ENCODE results near the gene PHTF2. TPM values are rescaled to one million over a fixed set of nuclear protein-coding genes. Genes with fewer than 3 reads are reported as not detected.

The PHTF2 gene
- total and polyA plus RNA-seq, 4 experiments from 2014 or later, result 19.6 to 34.1 (median 29.9) TPM

DNA sequence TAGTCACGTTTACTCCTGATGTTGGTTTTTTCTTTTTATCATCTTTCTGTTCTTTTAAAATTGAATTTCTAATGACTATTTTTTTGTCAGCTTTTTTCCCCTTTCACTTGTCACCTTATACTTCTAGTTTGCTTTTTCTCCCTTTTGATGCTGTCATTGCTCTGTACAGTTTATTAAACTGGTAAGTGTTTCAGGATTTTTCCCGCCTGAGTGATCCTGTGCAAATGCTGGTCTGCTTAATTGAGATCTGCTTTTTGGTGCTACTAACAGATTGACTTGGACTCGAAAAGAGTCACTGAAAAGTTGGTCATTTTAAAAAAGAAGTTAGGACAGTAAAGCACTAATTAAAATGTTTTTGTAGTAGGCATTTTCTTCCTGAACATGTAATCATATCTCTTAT, 95.2 kb downstream of the PHTF2 start:
- H3K27ac Mint-ChIP-seq, result no peak overlapping the region
- Histone ChIP-seq H3K27me3 (ENCODE audit: insufficient read depth, low read length) (no peaks in the 10 kb centered on the region), H3K4me1 (ENCODE audit: insufficient read depth, low read length) (peaks cover 23% of the 10 kb centered on the region), H3K4me3 (ENCODE audit: low read length in 2 of 2) (no peak overlapping the region), H3K27ac (ENCODE audit: low read depth, low read length) (no peak overlapping the region), H3K36me3 (ENCODE audit: insufficient read depth, low read length) (no peaks in the 10 kb centered on the region), H3K9me3 (ENCODE audit: control insufficient read depth in 1 of 2, low read length in 2 of 2) (no peaks in the 10 kb centered on the region)
- H3K4me1 Mint-ChIP-seq, result peaks cover 7 to 15% (median 12%) of the 10 kb centered on the region in 4 donors
- no peak for DNase-seq
- H3K36me3 Mint-ChIP-seq, result peaks cover 5 to 9% of the 10 kb centered on the region in 2 donors
- ChIA-PET CTCF (ENCODE audit: partially characterized antibody) (no interaction called here), POLR2A (ENCODE audit: partially characterized antibody) (no interaction called here)
- H3K9me3 Mint-ChIP-seq, result no peaks in the 10 kb centered on the region
- no peaks in the 10 kb centered on the region for H3K27me3 Mint-ChIP-seq
- intact Hi-C loops (cut with micrococcal nuclease), result no loop called here
- H3K4me3 Mint-ChIP-seq, result no peak overlapping the region

DNA sequence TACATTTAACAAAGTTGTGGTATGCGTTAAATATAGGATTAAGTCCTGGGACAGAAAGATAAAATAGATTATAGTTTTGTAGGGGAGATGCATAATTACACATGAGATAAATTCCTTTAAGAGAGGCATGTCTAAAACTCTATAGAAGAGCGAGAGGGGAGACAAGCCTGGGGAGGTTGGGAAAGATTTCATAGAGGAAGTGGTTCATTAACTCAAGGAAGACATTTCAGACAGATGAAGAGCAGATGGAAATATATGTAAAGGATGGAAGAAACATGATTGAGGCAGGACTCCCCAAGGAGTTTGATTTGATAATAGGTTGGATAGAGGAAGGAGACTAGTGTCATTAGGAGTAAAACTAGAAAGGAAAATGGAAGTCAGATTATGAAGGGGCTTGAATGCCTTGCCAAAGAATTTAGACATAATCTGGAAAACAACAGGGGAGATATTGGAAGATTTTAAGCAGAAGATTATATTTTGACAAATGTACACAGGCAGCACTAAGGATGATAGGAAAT, 96.1 kb downstream of the PHTF2 start:
- no peaks in the 10 kb centered on the region for H3K27me3 ChIP-seq (ENCODE audit: insufficient read depth, low read length)
- H3K36me3 Mint-ChIP-seq, result peaks cover 5 to 7% of the 10 kb centered on the region in 2 donors
- no peaks in the 10 kb centered on the region for H3K36me3 ChIP-seq (ENCODE audit: insufficient read depth, low read length)
- ChIA-PET POLR2A (ENCODE audit: partially characterized antibody) (no interaction called here), CTCF (ENCODE audit: partially characterized antibody) (interaction anchor here (0.6 kb wide), 1 partner anchor 224 kb away, joined by 3 read pairs; no protein-coding TSS in a partner anchor)
- no peak overlapping the region for H3K27ac Mint-ChIP-seq
- DNase-seq, result no peak
- H3K4me1 ChIP-seq (ENCODE audit: insufficient read depth, low read length), result peaks cover 23% of the 10 kb centered on the region
- H3K4me3 ChIP-seq (ENCODE audit: low read length in 2 of 2), result no peak overlapping the region
- no peaks in the 10 kb centered on the region for H3K9me3 Mint-ChIP-seq
- H3K4me1 Mint-ChIP-seq, result peaks cover 5 to 17% (median 10%) of the 10 kb centered on the region in 4 donors
- no peak overlapping the region for H3K27ac ChIP-seq (ENCODE audit: low read depth, low read length)
- no peak overlapping the region for H3K4me3 Mint-ChIP-seq
- intact Hi-C loops (cut with micrococcal nuclease), result no loop called here
- no peaks in the 10 kb centered on the region for H3K27me3 Mint-ChIP-seq
- H3K9me3 ChIP-seq (ENCODE audit: control insufficient read depth in 1 of 2, low read length in 2 of 2), result no peaks in the 10 kb centered on the region

DNA sequence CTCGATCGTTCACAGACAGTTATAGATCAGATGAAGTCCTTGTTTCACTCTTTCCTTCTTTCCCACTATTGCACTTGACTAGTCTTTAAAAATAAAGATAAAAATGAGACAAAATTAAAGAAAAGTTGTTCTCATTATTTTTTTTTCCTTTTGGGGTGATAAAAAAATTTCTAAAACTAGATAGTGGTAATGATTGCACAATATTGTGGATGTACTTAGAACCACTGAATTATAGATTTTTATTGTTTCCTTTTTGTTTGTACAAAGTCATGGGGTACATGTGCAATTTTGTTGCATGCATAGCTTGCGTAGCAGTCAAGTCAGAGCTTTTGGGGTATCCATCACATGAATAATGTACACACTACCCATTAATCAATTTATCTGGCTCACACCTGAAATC, 97.3 kb downstream of the PHTF2 start:
- no peak for DNase-seq
- H3K27ac ChIP-seq (ENCODE audit: low read depth, low read length), result no peak overlapping the region
- ChIA-PET CTCF (ENCODE audit: partially characterized antibody) (interaction anchor here (0.9 kb wide), 1 partner anchor 13 kb away, joined by 3 read pairs; no protein-coding TSS in a partner anchor), POLR2A (ENCODE audit: partially characterized antibody) (interaction anchor here (1.3 kb wide), 1 partner anchor 97 kb away, joined by 3 read pairs; the partner anchor contains the start of genes PHTF2 and TMEM60)
- H3K27ac Mint-ChIP-seq, result no peak overlapping the region
- H3K4me1 Mint-ChIP-seq, result peaks cover 4 to 19% (median 15%) of the 10 kb centered on the region in 4 donors
- peaks cover 0 to 8% of the 10 kb centered on the region in 2 donors for H3K36me3 Mint-ChIP-seq
- H3K9me3 ChIP-seq (ENCODE audit: control insufficient read depth in 1 of 2, low read length in 2 of 2), result no peaks in the 10 kb centered on the region
- H3K27me3 ChIP-seq (ENCODE audit: insufficient read depth, low read length), result no peaks in the 10 kb centered on the region
- no peak overlapping the region for H3K4me3 Mint-ChIP-seq
- H3K9me3 Mint-ChIP-seq, result no peaks in the 10 kb centered on the region
- peaks cover 1% of the 10 kb centered on the region for H3K36me3 ChIP-seq (ENCODE audit: insufficient read depth, low read length)
- no peaks in the 10 kb centered on the region for H3K27me3 Mint-ChIP-seq
- H3K4me3 ChIP-seq (ENCODE audit: low read length in 2 of 2), result no peak overlapping the region
- intact Hi-C loops (cut with micrococcal nuclease), result no loop called here
- peaks cover 25% of the 10 kb centered on the region for H3K4me1 ChIP-seq (ENCODE audit: insufficient read depth, low read length)

DNA sequence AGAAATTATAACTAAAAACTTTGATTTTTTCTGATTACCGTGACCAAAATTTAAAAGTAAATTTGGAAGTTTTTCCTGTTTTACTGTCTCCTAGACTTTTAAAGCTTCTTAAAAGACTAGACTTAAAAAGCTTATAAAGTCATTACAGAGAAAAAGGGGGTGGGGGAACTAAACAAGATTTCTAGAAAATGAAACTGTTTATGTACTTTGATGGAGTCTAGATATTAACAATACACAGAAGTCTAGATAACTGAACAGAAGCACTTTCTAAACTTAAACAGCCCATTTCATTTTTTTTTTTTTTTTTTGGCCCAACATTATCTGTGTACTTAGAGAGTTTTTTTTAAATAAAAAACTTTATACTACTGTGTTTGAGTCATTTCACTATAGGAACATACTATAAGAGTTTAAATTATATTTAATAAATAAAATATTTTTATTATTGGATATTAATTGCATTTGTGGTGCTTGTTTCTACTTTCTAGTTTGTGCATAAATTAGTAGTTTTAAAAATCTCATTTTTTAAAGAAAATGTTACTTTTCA, 98.5 kb downstream of the PHTF2 start:
- Histone ChIP-seq H3K9me3 (ENCODE audit: control insufficient read depth in 1 of 2, low read length in 2 of 2) (no peaks in the 10 kb centered on the region), H3K4me1 (ENCODE audit: insufficient read depth, low read length) (peaks cover 29% of the 10 kb centered on the region), H3K27me3 (ENCODE audit: insufficient read depth, low read length) (no peaks in the 10 kb centered on the region), H3K27ac (ENCODE audit: low read depth, low read length) (no peak overlapping the region), H3K4me3 (ENCODE audit: low read length in 2 of 2) (no peak overlapping the region), H3K36me3 (ENCODE audit: insufficient read depth, low read length) (peaks cover 5% of the 10 kb centered on the region)
- ChIA-PET CTCF (ENCODE audit: partially characterized antibody) (interaction anchor here (0.7 kb wide), 1 partner anchor 65 kb away, joined by 4 read pairs; no protein-coding TSS in a partner anchor), POLR2A (ENCODE audit: partially characterized antibody) (interaction anchor here (1.3 kb wide), 1 partner anchor 99 kb away, joined by 3 read pairs; the partner anchor contains the start of genes PHTF2 and TMEM60)
- DNase-seq, result no peak
- no peaks in the 10 kb centered on the region for H3K9me3 Mint-ChIP-seq
- no peak overlapping the region for H3K4me3 Mint-ChIP-seq
- H3K4me1 Mint-ChIP-seq, result peaks cover 3 to 23% (median 12%) of the 10 kb centered on the region in 4 donors
- intact Hi-C loops (cut with micrococcal nuclease), result no loop called here
- H3K27ac Mint-ChIP-seq, result no peak overlapping the region
- H3K27me3 Mint-ChIP-seq, result no peaks in the 10 kb centered on the region
- H3K36me3 Mint-ChIP-seq, result peaks cover 3 to 9% of the 10 kb centered on the region in 2 donors

GRCh38 chr7:77899516-77899915, 100.9 kb downstream of the PHTF2 start:
- Histone ChIP-seq H3K4me1 (ENCODE audit: insufficient read depth, low read length) (peaks cover 31% of the 10 kb centered on the region), H3K27ac (ENCODE audit: low read depth, low read length) (no peak overlapping the region), H3K36me3 (ENCODE audit: insufficient read depth, low read length) (peaks cover 5% of the 10 kb centered on the region), H3K9me3 (ENCODE audit: control insufficient read depth in 1 of 2, low read length in 2 of 2) (no peaks in the 10 kb centered on the region), H3K27me3 (ENCODE audit: insufficient read depth, low read length) (no peaks in the 10 kb centered on the region), H3K4me3 (ENCODE audit: low read length in 2 of 2) (no peak overlapping the region)
- ChIA-PET POLR2A (ENCODE audit: partially characterized antibody) (no interaction called here), CTCF (ENCODE audit: partially characterized antibody) (interaction anchor here (1.2 to 1.3 kb wide), 2 partner anchors 8 to 98 kb away, joined by 3 read pairs; no protein-coding TSS in a partner anchor)
- Mint-ChIP-seq H3K9me3 (no peaks in the 10 kb centered on the region), H3K4me1 (peaks cover 8 to 34% (median 13%) of the 10 kb centered on the region in 4 donors), H3K36me3 (peaks cover 7 to 15% of the 10 kb centered on the region in 2 donors), H3K27me3 (no peaks in the 10 kb centered on the region), H3K4me3 (no peak overlapping the region), H3K27ac (peak overlapping the region in 1 of 7 donors; percentile 50)
- DNase-seq, result no peak
- intact Hi-C loops (cut with micrococcal nuclease), result no loop called here

GRCh38 chr7:77903597-77903996, 105.0 kb downstream of the PHTF2 start:
- H3K4me1 ChIP-seq (ENCODE audit: insufficient read depth, low read length), result peaks cover 9% of the 10 kb centered on the region
- peaks cover 10 to 22% of the 10 kb centered on the region in 2 donors for H3K36me3 Mint-ChIP-seq
- H3K27ac Mint-ChIP-seq, result peak overlapping the region in 2 of 7 donors; percentile 49 to 52
- no peaks in the 10 kb centered on the region for H3K9me3 Mint-ChIP-seq
- CTCF ChIA-PET (ENCODE audit: partially characterized antibody), result interaction anchor here (0.7 to 1.9 kb wide), 9 partner anchors 8 to 252 kb away, joined by 3 to 9 read pairs (median 4); partner anchors contain the start of genes PHTF2 and TMEM60
- no peaks in the 10 kb centered on the region for H3K27me3 ChIP-seq (ENCODE audit: insufficient read depth, low read length)
- intact Hi-C loops (cut with micrococcal nuclease), result loop anchor here (5.0 kb wide), 1 partner anchor 106 kb away; the partner anchor contains the start of genes PHTF2 and TMEM60
- H3K4me3 ChIP-seq (ENCODE audit: low read length in 2 of 2), result no peak overlapping the region
- peak in 4 of 5 donors; percentile 8 to 39 (median 13) for DNase-seq
- H3K9me3 ChIP-seq (ENCODE audit: control insufficient read depth in 1 of 2, low read length in 2 of 2), result no peaks in the 10 kb centered on the region
- peaks cover 11% of the 10 kb centered on the region for H3K36me3 ChIP-seq (ENCODE audit: insufficient read depth, low read length)
- no peak overlapping the region for H3K4me3 Mint-ChIP-seq
- peaks cover 10 to 30% (median 17%) of the 10 kb centered on the region in 4 donors for H3K4me1 Mint-ChIP-seq
- H3K27ac ChIP-seq (ENCODE audit: low read depth, low read length), result no peak overlapping the region
- no peaks in the 10 kb centered on the region for H3K27me3 Mint-ChIP-seq
- POLR2A ChIA-PET (ENCODE audit: partially characterized antibody), result interaction anchor here (0.7 to 1.4 kb wide), 2 partner anchors 105 to 106 kb away, joined by 3 to 4 read pairs; partner anchors contain the start of genes PHTF2 and TMEM60

GRCh38 chr7:77904252-77904651, 105.7 kb downstream of the PHTF2 start:
- ChIA-PET CTCF (ENCODE audit: partially characterized antibody) (interaction anchor here (0.8 to 1.9 kb wide), 6 partner anchors 8 to 253 kb away, joined by 3 to 9 read pairs (median 4); partner anchors contain the start of genes PHTF2 and TMEM60), POLR2A (ENCODE audit: partially characterized antibody) (interaction anchor here (1.4 kb wide), 1 partner anchor 105 kb away, joined by 4 read pairs; the partner anchor contains the start of genes PHTF2 and TMEM60)
- no peak overlapping the region for H3K4me3 ChIP-seq (ENCODE audit: low read length in 2 of 2)
- peak overlapping the region in 2 of 7 donors; percentile 8 to 49 for H3K27ac Mint-ChIP-seq
- no peak for DNase-seq
- peaks cover 12% of the 10 kb centered on the region for H3K36me3 ChIP-seq (ENCODE audit: insufficient read depth, low read length)
- no peak overlapping the region for H3K4me3 Mint-ChIP-seq
- H3K9me3 Mint-ChIP-seq, result no peaks in the 10 kb centered on the region
- H3K4me1 ChIP-seq (ENCODE audit: insufficient read depth, low read length), result peaks cover 9% of the 10 kb centered on the region
- peaks cover 10 to 23% of the 10 kb centered on the region in 2 donors for H3K36me3 Mint-ChIP-seq
- no peak overlapping the region for H3K27ac ChIP-seq (ENCODE audit: low read depth, low read length)
- H3K27me3 Mint-ChIP-seq, result no peaks in the 10 kb centered on the region
- intact Hi-C loops (cut with micrococcal nuclease), result loop anchor here (5.0 kb wide), 1 partner anchor 107 kb away; the partner anchor contains the start of genes PHTF2 and TMEM60
- H3K27me3 ChIP-seq (ENCODE audit: insufficient read depth, low read length), result no peaks in the 10 kb centered on the region
- H3K4me1 Mint-ChIP-seq, result peaks cover 10 to 27% (median 17%) of the 10 kb centered on the region in 4 donors
- H3K9me3 ChIP-seq (ENCODE audit: control insufficient read depth in 1 of 2, low read length in 2 of 2), result no peaks in the 10 kb centered on the region
